H9 (cell line): ENCODE data around the gene GTF3C5. TPM values are rescaled to one million over a fixed set of nuclear protein-coding genes. Genes with fewer than 3 reads are reported as not detected.

ENCODE experiments used
- DNase-seq: peaks from one replicate; pipeline ENCODE4 v3.0.0-alpha.2; 2017
- H2AFZ ChIP-seq: one replicate; pipeline ENCODE4 v1.6.1; 2013; ENCODE audit warnings: mild to moderate bottlenecking, low read length, control low read depth, moderate library complexity
- H2AK5ac ChIP-seq: 2 replicates; pipeline ENCODE4 v1.6.1; 2013; ENCODE audit warnings: low read length, control low read depth, mixed read lengths; ENCODE audit not compliant: insufficient read length
- H2BK120ac ChIP-seq: one replicate; pipeline ENCODE4 v1.6.1; 2013; ENCODE audit warnings: low read depth, mild to moderate bottlenecking, low read length, control low read depth, inconsistent platforms; ENCODE audit not compliant: poor library complexity, severe bottlenecking
- H2BK12ac ChIP-seq: 2 replicates; pipeline ENCODE4 v1.6.1; 2013; ENCODE audit warnings: low read length, control low read depth, mixed read lengths, low read depth; ENCODE audit not compliant: insufficient read length
- H2BK15ac ChIP-seq: 2 replicates; pipeline ENCODE4 v1.6.1; 2013; ENCODE audit warnings: low read depth, low read length, control low read depth
- H2BK20ac ChIP-seq: one replicate; pipeline ENCODE4 v1.6.1; 2013; ENCODE audit warnings: low read depth, mild to moderate bottlenecking, low read length, control low read depth, inconsistent platforms; ENCODE audit not compliant: poor library complexity, severe bottlenecking
- H2BK5ac ChIP-seq: 2 replicates; pipeline ENCODE4 v1.6.1; 2013; ENCODE audit warnings: low read length, control low read depth, mixed read lengths; ENCODE audit not compliant: insufficient read length
- H3K14ac ChIP-seq: 2 replicates; pipeline ENCODE4 v1.6.1; 2013; ENCODE audit warnings: low read length, control low read depth; ENCODE audit not compliant: insufficient read depth
- H3K18ac ChIP-seq: 2 replicates; pipeline ENCODE4 v1.6.1; 2013; ENCODE audit warnings: low read depth, mild to moderate bottlenecking, mixed read lengths, low read length, control low read depth; ENCODE audit not compliant: insufficient read length
- H3K23ac ChIP-seq: 2 replicates; pipeline ENCODE4 v1.6.1; 2013; ENCODE audit warnings: low read length, control low read depth, mixed read lengths, low read depth; ENCODE audit not compliant: insufficient read length
- H3K23me2 ChIP-seq: 2 replicates; pipeline ENCODE4 v1.6.1; 2013; ENCODE audit warnings: low read depth, mild to moderate bottlenecking, mixed read lengths, low read length, control low read depth; ENCODE audit not compliant: insufficient read length, poor library complexity, severe bottlenecking
- H3K27ac ChIP-seq: 2 replicates; pipeline ENCODE4 v1.5.1; 2013; ENCODE audit warnings: low read length, control low read depth, mixed read lengths, low read depth; ENCODE audit not compliant: insufficient read length
- H3K27me3 ChIP-seq: 2 replicates; pipeline ENCODE4 v1.6.1; 2013; ENCODE audit warnings: low read length, control low read depth, inconsistent platforms; ENCODE audit not compliant: insufficient read depth
- H3K4ac ChIP-seq: 2 replicates; pipeline ENCODE4 v1.6.1; 2013; ENCODE audit warnings: low read depth, mild to moderate bottlenecking, control low read depth, inconsistent platforms, low read length, moderate library complexity
- H3K4me1 ChIP-seq: 2 replicates; pipeline ENCODE4 v1.6.1; 2013; ENCODE audit warnings: low read length, control low read depth, inconsistent platforms; ENCODE audit not compliant: insufficient read depth
- H3K4me2 ChIP-seq: 2 replicates; pipeline ENCODE4 v1.6.1; 2013; ENCODE audit warnings: low read length, control low read depth, mixed read lengths; ENCODE audit not compliant: insufficient read length, insufficient read depth
- H3K56ac ChIP-seq: 2 replicates; pipeline ENCODE4 v1.6.1; 2013; ENCODE audit warnings: low read depth, mild to moderate bottlenecking, mixed read lengths, low read length, control low read depth; ENCODE audit not compliant: insufficient read length
- H3K79me1 ChIP-seq: 2 replicates; pipeline ENCODE4 v1.6.1; 2013; ENCODE audit warnings: low read depth, mild to moderate bottlenecking, moderate library complexity, low read length, control low read depth, inconsistent platforms; ENCODE audit not compliant: insufficient read depth, poor library complexity, severe bottlenecking
- H3K79me2 ChIP-seq: 2 replicates; pipeline ENCODE4 v1.6.1; 2013; ENCODE audit warnings: low read length, control low read depth, inconsistent platforms; ENCODE audit not compliant: insufficient read depth
- H3K9ac ChIP-seq: 2 replicates; pipeline ENCODE4 v1.6.1; 2013; ENCODE audit warnings: low read length, control low read depth, mixed read lengths; ENCODE audit not compliant: insufficient read length; ENCODE audit errors: extremely low read depth
- H3K9me3 ChIP-seq: one replicate; pipeline ENCODE4 v1.6.1; 2013; ENCODE audit warnings: low read depth, low read length, inconsistent platforms; ENCODE audit not compliant: control insufficient read depth
- H3T11ph ChIP-seq: one replicate; pipeline ENCODE4 v1.6.1; 2013; ENCODE audit warnings: mild to moderate bottlenecking, low read length, control low read depth, inconsistent platforms
- H4K20me1 ChIP-seq: one replicate; pipeline ENCODE4 v1.6.1; 2013; ENCODE audit not compliant: control insufficient read depth, insufficient read length, insufficient read depth
- H4K5ac ChIP-seq: 2 replicates; pipeline ENCODE4 v1.6.1; 2013; ENCODE audit warnings: low read depth, mild to moderate bottlenecking, mixed read lengths, low read length, control low read depth; ENCODE audit not compliant: insufficient read length
- H4K8ac ChIP-seq: replicated peaks from 2 replicates; pipeline ENCODE4 v1.6.1; 2013; ENCODE audit warnings: low read length, control low read depth, mixed read lengths, low read depth; ENCODE audit not compliant: insufficient read length
- H4K91ac ChIP-seq: 2 replicates; pipeline ENCODE4 v1.6.1; 2013; ENCODE audit warnings: low read depth, mild to moderate bottlenecking, moderate library complexity, mixed read lengths, low read length, control low read depth; ENCODE audit not compliant: insufficient read length
- H3K27ac Mint-ChIP-seq, 3 experiments: 2 replicates in 2 of 3; 3 replicates in 1 of 3; pipeline ENCODE4 v1.8.0; 2020 to 2021; ENCODE audit warnings: mixed read lengths in 3 of 3, mild to moderate bottlenecking in 1 of 3, moderate library complexity in 1 of 3
- H3K27me3 Mint-ChIP-seq: 2 replicates; pipeline ENCODE4 v1.8.0; 2021; ENCODE audit warnings: low read depth, mild to moderate bottlenecking, moderate library complexity, mixed read lengths
- H3K36me3 Mint-ChIP-seq, 3 experiments: 2 replicates in 2 of 3; 3 replicates in 1 of 3; pipeline ENCODE4 v1.8.0; 2020 to 2021; ENCODE audit warnings: low read depth in 3 of 3, mixed read lengths in 3 of 3; ENCODE audit not compliant: insufficient read depth in 1 of 3
- H3K4me1 Mint-ChIP-seq, 2 experiments: 2 replicates each; pipeline ENCODE4 v1.8.0; 2020; ENCODE audit warnings: mixed read lengths in 2 of 2
- H3K4me3 Mint-ChIP-seq, 2 experiments: 2 replicates in 1 of 2; 3 replicates in 1 of 2; pipeline ENCODE4 v1.8.0; 2020 to 2021; ENCODE audit warnings: mild to moderate bottlenecking in 2 of 2, mixed read lengths in 2 of 2, moderate library complexity in 1 of 2
- H3K9me3 Mint-ChIP-seq, 2 experiments: 2 replicates in 1 of 2; 3 replicates in 1 of 2; pipeline ENCODE4 v1.8.0; 2020; ENCODE audit warnings: mild to moderate bottlenecking in 2 of 2, mixed read lengths in 2 of 2, moderate library complexity in 1 of 2
- CTCF ChIP-seq: fragments of 200-600 bp; sonication (generic); conservative IDR thresholded peaks from 3 replicates; pipeline ENCODE4 v1.8.0; 2021; ENCODE audit warnings: antibody characterized with exemption, mild to moderate bottlenecking
- WGBS: extraction: QIAGEN DNeasy Blood & Tissue Kit; methylation state at CpG from one replicate; pipeline ENCODE4 v1.1.7; 2013; ENCODE audit warnings: missing lambda C conversion rate, low lambda C conversion rate, mixed read lengths; ENCODE audit not compliant: insufficient read length; ENCODE audit errors: extremely low coverage; 5-methylcytosine and 5-hydroxymethylcytosine counted together
- total RNA-seq: library from RNA; stranded (reverse); gene quantifications from 2 replicates; pipeline ENCODE4 v1.2.1, GENCODE V29; 2021

Gene GTF3C5
- total RNA-seq, 1 experiment from 2014 or later: 88.9 TPM

- Histone ChIP-seq H3K23me2 (no peaks in the 10 kb centered on the region), H3K27me3 (peaks cover 13% of the 10 kb centered on the region; the same call in 1 of the 2 replicates), H2BK5ac (no peak overlapping the region), H4K20me1 (no peaks in the 10 kb centered on the region), H2BK12ac (no peak overlapping the region), H4K5ac (no peak overlapping the region), H3K18ac (no peak overlapping the region), H3K4me2 (no peak overlapping the region), H2BK120ac (no peak overlapping the region), H3K14ac (no peak overlapping the region), H3K79me2 (no peaks in the 10 kb centered on the region), H3K4me1 (peaks cover 3% of the 10 kb centered on the region; the same call in 1 of the 2 replicates), H3K4ac (no peak overlapping the region), H4K8ac (no peak overlapping the region), H3K56ac (no peak overlapping the region), H2AK5ac (no peak overlapping the region), H3K79me1 (no peaks in the 10 kb centered on the region), H2BK20ac (no peak overlapping the region), H3K9ac (no peak overlapping the region), H3K23ac (no peak overlapping the region), H2BK15ac (no peak overlapping the region), H2AFZ (no peak overlapping the region), H4K91ac (no peak overlapping the region), H3K27ac (no peak overlapping the region), H3K9me3 (no peaks in the 10 kb centered on the region), H3T11ph (no peak overlapping the region)
- peaks cover 96% of the 10 kb centered on the region for H3K27me3 Mint-ChIP-seq
- no peak for TF ChIP-seq CTCF
- peaks cover 31 to 36% of the 10 kb centered on the region in 2 experiments for H3K4me1 Mint-ChIP-seq
- no peak overlapping the region for H3K27ac Mint-ChIP-seq
- no peaks in the 10 kb centered on the region; a peak in 1 of 7 replicates for H3K36me3 Mint-ChIP-seq
- H3K9me3 Mint-ChIP-seq: peaks cover 4 to 7% of the 10 kb centered on the region in 2 experiments; a peak in 4 of 5 replicates
- WGBS: no CpG with 5 or more reads among the region's 5 CpGs
- H3K4me3 Mint-ChIP-seq: no peak overlapping the region; a peak in 1 of 5 replicates
- DNase-seq: no peak
These were observed 24.0 kb upstream of the GTF3C5 start for GRCh38 chr9:133006731-133007352.
